HFFc6 (cell line): Measurements from ENCODE around the gene COL23A1. TPM values are rescaled to one million over a fixed set of nuclear protein-coding genes. Genes with fewer than 3 reads are reported as not detected.

ENCODE experiments used
- DNase-seq: peaks from one replicate; pipeline ENCODE4 v3.0.0-alpha.2; 2018
- H3K27ac Mint-ChIP-seq: 2 replicates; pipeline ENCODE4 v1.8.0; 2020; ENCODE audit warnings: mild to moderate bottlenecking, mixed read lengths
- H3K27me3 Mint-ChIP-seq: 2 replicates; pipeline ENCODE4 v1.8.0; 2021; ENCODE audit warnings: mild to moderate bottlenecking, moderate library complexity, mixed read lengths; ENCODE audit not compliant: insufficient read depth
- H3K36me3 Mint-ChIP-seq: 2 replicates; pipeline ENCODE4 v1.8.0; 2021; ENCODE audit warnings: low read depth, mixed read lengths
- H3K4me1 Mint-ChIP-seq: 2 replicates; pipeline ENCODE4 v1.8.0; 2020; ENCODE audit warnings: low read depth, mixed read lengths
- H3K4me3 Mint-ChIP-seq: 2 replicates; pipeline ENCODE4 v1.8.0; 2020; ENCODE audit warnings: mild to moderate bottlenecking, moderate library complexity, mixed read lengths
- H3K9me3 Mint-ChIP-seq: 2 replicates; pipeline ENCODE4 v1.8.0; 2020; ENCODE audit warnings: mild to moderate bottlenecking, mixed read lengths
- total RNA-seq, 6 experiments: library from RNA; stranded (reverse); fragmentation: NEBNext Ultra II Directional; extraction: Animal tissue kit (Norgen Biotek cat#: 25700); gene quantifications; 2 replicates in 1 of 6; 3 replicates in 5 of 6; pipeline ENCODE4 v1.2.3, GENCODE V29; 2021
- TF ChIP-seq, protein P1 (sequence below): fragments of 200-600 bp; sonication (generic); IDR thresholded peaks from 2 replicates; pipeline ENCODE4 v1.5.0; 2021; ENCODE audit warnings: antibody characterized with exemption, mild to moderate bottlenecking

COL23A1 gene
- total RNA-seq, 6 experiments from 2014 or later, result not detected

- DNase-seq, result no peak
- Mint-ChIP-seq H3K27me3 (peaks cover 25% of the 10 kb centered on the region), H3K4me1 (peaks cover 7% of the 10 kb centered on the region; the same call in 1 of the 2 replicates), H3K9me3 (peaks cover 15% of the 10 kb centered on the region), H3K4me3 (no peak overlapping the region), H3K27ac (no peak overlapping the region), H3K36me3 (peaks cover 14% of the 10 kb centered on the region)
- TF ChIP-seq, protein P1, sequence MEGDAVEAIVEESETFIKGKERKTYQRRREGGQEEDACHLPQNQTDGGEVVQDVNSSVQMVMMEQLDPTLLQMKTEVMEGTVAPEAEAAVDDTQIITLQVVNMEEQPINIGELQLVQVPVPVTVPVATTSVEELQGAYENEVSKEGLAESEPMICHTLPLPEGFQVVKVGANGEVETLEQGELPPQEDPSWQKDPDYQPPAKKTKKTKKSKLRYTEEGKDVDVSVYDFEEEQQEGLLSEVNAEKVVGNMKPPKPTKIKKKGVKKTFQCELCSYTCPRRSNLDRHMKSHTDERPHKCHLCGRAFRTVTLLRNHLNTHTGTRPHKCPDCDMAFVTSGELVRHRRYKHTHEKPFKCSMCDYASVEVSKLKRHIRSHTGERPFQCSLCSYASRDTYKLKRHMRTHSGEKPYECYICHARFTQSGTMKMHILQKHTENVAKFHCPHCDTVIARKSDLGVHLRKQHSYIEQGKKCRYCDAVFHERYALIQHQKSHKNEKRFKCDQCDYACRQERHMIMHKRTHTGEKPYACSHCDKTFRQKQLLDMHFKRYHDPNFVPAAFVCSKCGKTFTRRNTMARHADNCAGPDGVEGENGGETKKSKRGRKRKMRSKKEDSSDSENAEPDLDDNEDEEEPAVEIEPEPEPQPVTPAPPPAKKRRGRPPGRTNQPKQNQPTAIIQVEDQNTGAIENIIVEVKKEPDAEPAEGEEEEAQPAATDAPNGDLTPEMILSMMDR, result no peak
Measured at GRCh38 chr5:178278358-178279023, 311.7 kb downstream of the COL23A1 start.

DNA sequence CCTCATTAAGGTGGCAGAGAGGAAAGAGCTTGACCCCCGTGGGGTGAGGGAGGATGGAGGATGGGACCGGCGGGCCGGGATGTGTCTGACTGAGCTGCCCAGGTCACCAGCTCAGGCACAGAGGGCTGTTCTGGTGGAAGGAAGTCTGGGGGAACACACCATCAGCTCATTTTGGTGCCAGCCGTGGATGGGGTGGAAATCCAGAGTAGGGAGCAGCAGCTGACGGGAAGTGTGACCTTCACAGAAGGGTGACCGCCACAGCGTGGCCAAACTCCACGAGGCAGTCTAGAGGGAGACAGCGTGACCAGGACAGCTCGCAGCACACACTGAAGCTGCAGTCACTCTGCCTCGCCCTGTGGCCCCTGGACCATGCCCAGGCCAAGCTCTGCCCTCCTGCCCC lies 312.3 kb downstream of the COL23A1 start:
- peaks cover 7% of the 10 kb centered on the region; the same call in 1 of the 2 replicates for H3K4me1 Mint-ChIP-seq

DNA sequence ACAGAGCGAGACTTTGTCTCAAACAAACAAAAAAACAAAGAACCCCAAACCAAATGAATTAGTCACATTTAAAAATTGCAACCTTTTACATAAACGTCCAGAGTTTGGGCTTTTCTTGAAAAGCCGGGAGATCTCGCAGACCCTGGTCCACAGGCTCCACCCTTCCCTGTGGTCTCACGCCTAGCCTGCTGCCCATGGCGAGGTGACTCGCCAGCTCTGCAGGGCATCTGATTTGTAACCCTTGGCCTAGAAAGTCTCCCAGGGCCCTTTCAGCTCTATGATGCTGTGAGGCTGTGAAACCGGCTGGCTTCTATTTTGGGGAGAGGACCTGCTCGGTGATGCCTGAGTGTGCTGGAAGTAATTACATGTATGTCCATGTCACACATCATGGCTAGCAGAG lies 312.8 kb downstream of the COL23A1 start:
- TF ChIP-seq, protein P1, result no peak
- Mint-ChIP-seq H3K27ac (no peak overlapping the region), H3K27me3 (peaks cover 24% of the 10 kb centered on the region), H3K9me3 (peaks cover 10% of the 10 kb centered on the region), H3K36me3 (peaks cover 9% of the 10 kb centered on the region), H3K4me3 (no peak overlapping the region), H3K4me1 (peaks cover 7% of the 10 kb centered on the region; the same call in 1 of the 2 replicates)
- no peak for DNase-seq

More for the DNA sequence above, 312.3 kb downstream of the COL23A1 start:
- H3K27ac Mint-ChIP-seq, result no peak overlapping the region
- TF ChIP-seq, protein P1, result no peak
- peaks cover 9% of the 10 kb centered on the region for H3K36me3 Mint-ChIP-seq
- H3K9me3 Mint-ChIP-seq, result peaks cover 10% of the 10 kb centered on the region
- no peak for DNase-seq
- peaks cover 24% of the 10 kb centered on the region for H3K27me3 Mint-ChIP-seq
- no peak overlapping the region for H3K4me3 Mint-ChIP-seq

DNA sequence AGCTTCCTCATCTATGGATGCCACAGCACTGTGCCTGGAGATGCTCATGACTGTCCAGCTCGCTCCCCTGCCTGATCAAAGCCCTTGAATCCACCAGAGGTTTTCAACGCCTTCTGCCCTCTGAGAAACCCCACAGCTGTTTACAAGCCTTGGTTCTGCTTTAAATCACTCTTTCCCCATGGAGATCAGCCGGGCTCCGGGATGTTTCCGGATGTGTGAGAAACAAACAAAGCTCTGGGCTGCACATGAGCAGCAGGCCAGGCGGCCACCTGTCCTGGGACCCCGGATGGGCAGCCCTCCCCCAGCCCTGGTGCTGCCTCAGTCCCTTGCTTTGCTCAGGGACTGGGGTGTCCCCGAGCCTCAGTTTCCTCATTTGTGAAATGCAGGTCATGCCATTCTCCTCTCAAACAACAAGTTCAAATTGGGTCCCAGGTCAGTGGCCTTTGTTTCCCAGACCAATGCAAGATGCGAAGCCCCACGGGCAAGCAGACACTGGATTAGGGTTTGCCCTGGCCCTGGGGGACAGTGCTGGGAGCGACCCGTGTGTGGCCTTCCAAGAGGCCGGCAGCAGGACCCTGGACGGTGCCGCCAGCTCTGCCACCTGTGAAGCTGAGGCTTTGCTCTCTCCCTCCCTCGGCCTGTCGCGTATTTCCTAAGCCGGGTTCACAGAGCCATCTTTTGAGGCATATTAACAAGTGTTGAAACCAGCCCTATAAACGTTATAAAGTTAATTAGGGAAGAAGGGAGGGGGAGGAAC lies 315.2 kb downstream of the COL23A1 start:
- H3K27me3 Mint-ChIP-seq, result peaks cover 20% of the 10 kb centered on the region
- TF ChIP-seq, protein P1, result no peak
- no peak for DNase-seq
- peaks cover 10% of the 10 kb centered on the region for H3K9me3 Mint-ChIP-seq
- no peak overlapping the region for H3K4me3 Mint-ChIP-seq
- no peak overlapping the region for H3K27ac Mint-ChIP-seq
- peaks cover 4% of the 10 kb centered on the region; the same call in 1 of the 2 replicates for H3K4me1 Mint-ChIP-seq
- H3K36me3 Mint-ChIP-seq, result peaks cover 9% of the 10 kb centered on the region

GRCh38 chr5:178273665-178274541 lies 316.3 kb downstream of the COL23A1 start:
- no peak overlapping the region for H3K4me3 Mint-ChIP-seq
- H3K27me3 Mint-ChIP-seq, result peaks cover 15% of the 10 kb centered on the region
- H3K36me3 Mint-ChIP-seq, result peaks cover 9% of the 10 kb centered on the region
- peaks cover 10% of the 10 kb centered on the region for H3K9me3 Mint-ChIP-seq
- no peaks in the 10 kb centered on the region for H3K4me1 Mint-ChIP-seq
- no peak overlapping the region for H3K27ac Mint-ChIP-seq
- TF ChIP-seq, protein P1, result no peak
- no peak for DNase-seq
